ENCODE measurements around the gene MORN1. TPM values are rescaled to one million over a fixed set of nuclear protein-coding genes. Genes with fewer than 3 reads are reported as not detected.

MORN1 gene
- polyA plus RNA-seq, 1 donor from 2014 or later, result 10.9 TPM

DNA sequence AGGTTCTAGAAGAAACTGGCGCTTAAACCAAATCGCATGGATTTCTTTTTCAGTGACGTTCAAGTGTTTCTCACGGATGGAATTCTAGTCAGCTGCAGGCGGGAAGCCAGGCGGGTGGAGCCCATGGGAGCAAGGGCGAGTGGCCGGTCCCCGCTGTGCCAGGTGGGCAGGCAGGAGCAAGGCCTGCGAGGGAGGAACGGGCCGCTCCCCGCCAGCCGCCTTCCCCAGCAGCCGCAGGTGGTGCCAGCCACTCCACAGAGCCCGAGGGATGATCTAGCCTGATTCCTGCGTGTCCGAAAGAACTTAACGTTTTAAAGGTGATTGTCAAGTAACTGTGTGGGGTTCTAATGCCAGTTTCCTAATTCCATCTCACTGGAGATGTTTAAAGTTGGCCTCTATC, 11.9 kb upstream of the MORN1 start:
- H3K27ac ChIP-seq (ENCODE audit: low read length), result no peak overlapping the region
- H3K9ac ChIP-seq (ENCODE audit: low read length), result no peak overlapping the region
- no peaks in the 10 kb centered on the region for H3K27me3 ChIP-seq (ENCODE audit: insufficient read depth, low read depth, low read length)
- H3K9me2 ChIP-seq (ENCODE audit: insufficient read depth, low read length), result no peaks in the 10 kb centered on the region
- no peak for TF ChIP-seq EP300 (conservative IDR thresholded peaks at IDR 0.05; ENCODE audit: poor library complexity, severe bottlenecking)
- no peak for TF ChIP-seq POLR2AphosphoS5 (IDR thresholded peaks at IDR 0.05)
- TF ChIP-seq, protein P1, sequence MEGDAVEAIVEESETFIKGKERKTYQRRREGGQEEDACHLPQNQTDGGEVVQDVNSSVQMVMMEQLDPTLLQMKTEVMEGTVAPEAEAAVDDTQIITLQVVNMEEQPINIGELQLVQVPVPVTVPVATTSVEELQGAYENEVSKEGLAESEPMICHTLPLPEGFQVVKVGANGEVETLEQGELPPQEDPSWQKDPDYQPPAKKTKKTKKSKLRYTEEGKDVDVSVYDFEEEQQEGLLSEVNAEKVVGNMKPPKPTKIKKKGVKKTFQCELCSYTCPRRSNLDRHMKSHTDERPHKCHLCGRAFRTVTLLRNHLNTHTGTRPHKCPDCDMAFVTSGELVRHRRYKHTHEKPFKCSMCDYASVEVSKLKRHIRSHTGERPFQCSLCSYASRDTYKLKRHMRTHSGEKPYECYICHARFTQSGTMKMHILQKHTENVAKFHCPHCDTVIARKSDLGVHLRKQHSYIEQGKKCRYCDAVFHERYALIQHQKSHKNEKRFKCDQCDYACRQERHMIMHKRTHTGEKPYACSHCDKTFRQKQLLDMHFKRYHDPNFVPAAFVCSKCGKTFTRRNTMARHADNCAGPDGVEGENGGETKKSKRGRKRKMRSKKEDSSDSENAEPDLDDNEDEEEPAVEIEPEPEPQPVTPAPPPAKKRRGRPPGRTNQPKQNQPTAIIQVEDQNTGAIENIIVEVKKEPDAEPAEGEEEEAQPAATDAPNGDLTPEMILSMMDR (IDR thresholded peaks at IDR 0.05; ENCODE audit: poor library complexity, severe bottlenecking), result no peak
- TF ChIP-seq MXI1 (conservative IDR thresholded peaks at IDR 0.05; ENCODE audit: poor library complexity, severe bottlenecking), result no peak
- TF ChIP-seq TAF1 (IDR thresholded peaks at IDR 0.05; ENCODE audit: low read depth), result no peak
- TF ChIP-seq, protein P2, sequence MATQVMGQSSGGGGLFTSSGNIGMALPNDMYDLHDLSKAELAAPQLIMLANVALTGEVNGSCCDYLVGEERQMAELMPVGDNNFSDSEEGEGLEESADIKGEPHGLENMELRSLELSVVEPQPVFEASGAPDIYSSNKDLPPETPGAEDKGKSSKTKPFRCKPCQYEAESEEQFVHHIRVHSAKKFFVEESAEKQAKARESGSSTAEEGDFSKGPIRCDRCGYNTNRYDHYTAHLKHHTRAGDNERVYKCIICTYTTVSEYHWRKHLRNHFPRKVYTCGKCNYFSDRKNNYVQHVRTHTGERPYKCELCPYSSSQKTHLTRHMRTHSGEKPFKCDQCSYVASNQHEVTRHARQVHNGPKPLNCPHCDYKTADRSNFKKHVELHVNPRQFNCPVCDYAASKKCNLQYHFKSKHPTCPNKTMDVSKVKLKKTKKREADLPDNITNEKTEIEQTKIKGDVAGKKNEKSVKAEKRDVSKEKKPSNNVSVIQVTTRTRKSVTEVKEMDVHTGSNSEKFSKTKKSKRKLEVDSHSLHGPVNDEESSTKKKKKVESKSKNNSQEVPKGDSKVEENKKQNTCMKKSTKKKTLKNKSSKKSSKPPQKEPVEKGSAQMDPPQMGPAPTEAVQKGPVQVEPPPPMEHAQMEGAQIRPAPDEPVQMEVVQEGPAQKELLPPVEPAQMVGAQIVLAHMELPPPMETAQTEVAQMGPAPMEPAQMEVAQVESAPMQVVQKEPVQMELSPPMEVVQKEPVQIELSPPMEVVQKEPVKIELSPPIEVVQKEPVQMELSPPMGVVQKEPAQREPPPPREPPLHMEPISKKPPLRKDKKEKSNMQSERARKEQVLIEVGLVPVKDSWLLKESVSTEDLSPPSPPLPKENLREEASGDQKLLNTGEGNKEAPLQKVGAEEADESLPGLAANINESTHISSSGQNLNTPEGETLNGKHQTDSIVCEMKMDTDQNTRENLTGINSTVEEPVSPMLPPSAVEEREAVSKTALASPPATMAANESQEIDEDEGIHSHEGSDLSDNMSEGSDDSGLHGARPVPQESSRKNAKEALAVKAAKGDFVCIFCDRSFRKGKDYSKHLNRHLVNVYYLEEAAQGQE (IDR thresholded peaks at IDR 0.05; ENCODE audit: borderline replicate concordance), result no peak
- no peak for TF ChIP-seq RAD21 (conservative IDR thresholded peaks at IDR 0.05)
- no peak for TF ChIP-seq EZH2 (IDR thresholded peaks at IDR 0.05; ENCODE audit: borderline replicate concordance, insufficient read depth, low read length, poor library complexity, severe bottlenecking)
- TF ChIP-seq SMC3 (conservative IDR thresholded peaks at IDR 0.05; ENCODE audit: poor library complexity), result no peak
- H3K4me3 ChIP-seq (ENCODE audit: low read length), result no peak overlapping the region
- no peaks in the 10 kb centered on the region for H3K9me3 ChIP-seq (ENCODE audit: low read length)
- no peak overlapping the region for H2AFZ ChIP-seq (ENCODE audit: low read depth, low read length)
- no peaks in the 10 kb centered on the region for H3F3A ChIP-seq (ENCODE audit: insufficient read depth, low read length, poor library complexity, severe bottlenecking)
- H3K4me2 ChIP-seq (ENCODE audit: low read length), result no peak overlapping the region
- no peaks in the 10 kb centered on the region for H3K79me2 ChIP-seq (replicated peaks; ENCODE audit: insufficient read depth, low read length)
- H4K20me1 ChIP-seq (ENCODE audit: insufficient read depth), result no peaks in the 10 kb centered on the region
- H3K36me3 ChIP-seq (ENCODE audit: insufficient read depth, low read length), result no peaks in the 10 kb centered on the region

- Histone ChIP-seq H3K9me2 (ENCODE audit: insufficient read depth, low read length) (no peaks in the 10 kb centered on the region), H3K27me3 (ENCODE audit: insufficient read depth, low read depth, low read length) (no peaks in the 10 kb centered on the region), H3K79me2 (replicated peaks; ENCODE audit: insufficient read depth, low read length) (no peaks in the 10 kb centered on the region), H4K20me1 (ENCODE audit: insufficient read depth) (no peaks in the 10 kb centered on the region), H3K9me3 (ENCODE audit: low read length) (no peaks in the 10 kb centered on the region), H3K4me3 (ENCODE audit: low read length) (no peak overlapping the region), H3K4me2 (ENCODE audit: low read length) (no peak overlapping the region), H3K9ac (ENCODE audit: low read length) (no peak overlapping the region), H3F3A (ENCODE audit: insufficient read depth, low read length, poor library complexity, severe bottlenecking) (no peaks in the 10 kb centered on the region), H2AFZ (ENCODE audit: low read depth, low read length) (no peak overlapping the region), H3K36me3 (ENCODE audit: insufficient read depth, low read length) (no peaks in the 10 kb centered on the region), H3K27ac (ENCODE audit: low read length) (no peak overlapping the region)
- TF ChIP-seq, protein P1 (IDR thresholded peaks at IDR 0.05; ENCODE audit: poor library complexity, severe bottlenecking), result no peak
- TF ChIP-seq, protein P2 (IDR thresholded peaks at IDR 0.05; ENCODE audit: borderline replicate concordance), result no peak
- TF ChIP-seq EZH2 (IDR thresholded peaks at IDR 0.05; ENCODE audit: borderline replicate concordance, insufficient read depth, low read length, poor library complexity, severe bottlenecking) (no peak), TAF1 (IDR thresholded peaks at IDR 0.05; ENCODE audit: low read depth) (no peak), MXI1 (conservative IDR thresholded peaks at IDR 0.05; ENCODE audit: poor library complexity, severe bottlenecking) (no peak), RAD21 (conservative IDR thresholded peaks at IDR 0.05) (no peak), EP300 (conservative IDR thresholded peaks at IDR 0.05; ENCODE audit: poor library complexity, severe bottlenecking) (no peak), POLR2AphosphoS5 (IDR thresholded peaks at IDR 0.05) (no peak), SMC3 (conservative IDR thresholded peaks at IDR 0.05; ENCODE audit: poor library complexity) (no peak)
Observed at GRCh38 chr1:2402420-2402819, 11.1 kb upstream of the MORN1 start.

Measured in neural cell (in vitro differentiated cells).